Stimulated activated CD4-positive, alpha-beta T cell treated with anti-CD3 and anti-CD28 coated beads, Interleukin-1b, Interleukin-23, amount 100 ng/mL, for 4 hours (primary cell): ENCODE data around the gene CHST11.
A peak's percentile ranks its signal among the peaks of the same experiment; 100 is the strongest.

Experiments
- DNase-seq, 2 donors: peaks; one replicate each; pipeline ENCODE4 v3.0.0-alpha.2; 2020; ENCODE audit warnings: low read depth in 2 of 2

CHST11 gene

GRCh38 chr12:104456417-104456949, at the start of gene CHST11:
Gene CHST11 (plus strand): TSS chr12:104456948.
- DNase-seq: peak; percentile 64 to 68

- DNase-seq: no peak
These were observed 49.3 kb upstream of the CHST11 start for GRCh38 chr12:104407438-104407837.

GRCh38 chr12:104407922-104408321, 48.8 kb upstream of the CHST11 start:
- no peak for DNase-seq

DNA sequence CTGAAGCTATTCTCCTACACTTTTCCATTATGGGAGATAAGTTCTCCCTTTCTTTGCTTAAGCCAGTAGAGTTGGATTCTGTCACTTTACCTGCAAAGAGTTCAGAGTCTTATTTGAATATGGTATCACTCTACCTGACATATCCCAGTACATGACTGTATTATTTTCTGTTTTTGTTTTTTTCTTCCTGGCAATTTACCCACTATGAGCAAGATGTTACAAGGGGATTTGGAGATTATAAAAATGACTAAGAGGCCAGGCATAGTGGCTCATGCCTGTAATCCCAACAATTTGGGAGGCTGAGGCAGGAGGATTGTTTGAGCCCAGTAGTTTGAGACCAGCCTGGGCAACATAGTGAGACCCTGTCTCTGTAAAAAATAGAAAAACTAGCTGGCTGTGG, 46.4 kb upstream of the CHST11 start:
- no peak for DNase-seq

- no peak for DNase-seq
These were observed 46.0 kb upstream of the CHST11 start for GRCh38 chr12:104410786-104411185.

- DNase-seq: no peak
These were observed 44.7 kb upstream of the CHST11 start for GRCh38 chr12:104411826-104412641.

DNA sequence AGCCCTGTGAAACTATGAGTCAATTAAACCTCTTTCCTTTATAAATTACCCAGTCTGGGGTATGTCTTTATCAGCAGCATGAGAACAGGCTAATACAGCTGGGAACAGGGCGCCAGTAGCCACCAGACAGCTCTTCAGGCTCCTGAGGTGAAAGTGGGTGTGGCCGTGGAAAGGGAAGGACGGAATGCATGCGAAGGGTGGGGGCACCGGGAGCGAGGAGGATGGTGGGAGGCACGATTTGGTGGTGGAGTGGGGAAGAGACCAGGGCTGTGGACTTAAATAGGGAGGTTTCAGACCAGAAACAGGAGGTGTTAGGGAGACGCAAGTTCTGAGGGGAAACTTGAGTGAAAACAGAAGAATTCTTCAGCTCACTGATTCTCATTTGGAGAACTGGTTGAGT, 44.1 kb upstream of the CHST11 start:
- DNase-seq: no peak

DNA sequence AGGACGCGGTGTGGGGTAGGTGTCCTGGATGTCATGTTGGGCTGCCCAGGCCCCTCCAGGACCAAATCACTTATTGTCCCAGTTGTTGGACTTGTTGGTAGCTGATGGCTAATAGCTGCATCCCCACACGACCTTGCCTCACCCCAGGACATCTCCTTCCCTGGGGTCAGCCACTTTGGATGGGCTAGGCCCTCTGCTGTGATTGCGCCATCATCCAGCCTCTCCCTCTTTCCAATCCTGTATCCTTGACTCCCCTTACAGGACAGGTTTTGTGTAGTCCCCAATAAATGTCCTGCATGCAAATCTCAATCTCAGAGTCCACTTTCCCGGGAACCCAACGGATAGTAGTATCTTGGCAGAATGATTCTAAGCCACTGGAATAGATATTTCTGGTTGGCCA, 43.4 kb upstream of the CHST11 start:
- DNase-seq: no peak

GRCh38 chr12:104414581-104415341, 42.0 kb upstream of the CHST11 start:
- no peak for DNase-seq

DNA sequence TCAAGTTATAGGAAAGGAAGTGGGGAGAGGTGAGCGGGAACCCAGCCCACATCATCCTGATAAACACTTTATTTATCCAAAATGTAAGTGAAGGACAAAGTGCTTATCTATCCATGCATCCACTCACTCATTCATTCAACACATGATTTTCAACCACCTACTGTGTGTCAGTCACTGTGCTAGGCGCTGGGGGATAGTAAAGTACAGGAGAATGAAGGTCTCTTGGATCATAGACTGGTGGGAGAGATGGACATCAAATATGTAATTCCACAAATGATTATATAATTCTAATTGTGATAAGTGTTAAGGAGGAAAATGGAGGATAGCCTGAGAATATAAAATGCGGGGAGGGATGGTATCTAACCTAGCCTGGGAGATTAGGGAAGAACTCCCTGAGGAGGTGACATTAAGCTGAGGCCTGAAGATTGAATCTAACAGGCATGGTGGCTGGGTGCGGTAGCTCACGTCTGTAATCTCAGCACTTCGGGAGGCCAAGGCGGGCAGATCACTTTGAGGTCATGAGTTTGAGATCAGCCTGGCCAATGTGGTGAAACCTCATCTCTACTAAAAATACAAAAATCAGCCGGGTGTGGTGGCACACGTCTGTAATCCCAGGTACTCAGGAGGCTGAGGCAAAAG, 41.3 kb upstream of the CHST11 start:
- DNase-seq: no peak

DNA sequence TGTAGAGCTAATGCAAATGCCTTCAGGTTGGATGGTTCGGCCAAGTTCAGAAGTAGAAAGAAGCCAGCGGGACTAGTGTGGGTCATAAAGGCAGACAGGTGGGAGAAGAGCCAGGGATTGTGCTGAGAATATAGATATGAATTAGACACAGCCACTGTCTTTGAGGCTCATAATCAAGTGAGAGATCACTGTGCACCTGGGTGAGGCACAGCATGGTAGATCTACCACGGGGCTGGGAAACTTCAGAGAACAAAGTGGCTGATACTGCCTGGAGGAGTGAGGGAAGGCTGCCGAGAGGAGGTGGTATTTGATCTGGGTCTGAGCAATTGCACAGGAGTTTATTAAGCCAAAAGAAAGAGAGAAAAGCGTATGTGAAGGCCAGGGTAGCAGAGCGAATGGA, 40.6 kb upstream of the CHST11 start:
- DNase-seq: no peak

- no peak for DNase-seq
These were observed 40.2 kb upstream of the CHST11 start for GRCh38 chr12:104416585-104416984.

- no peak for DNase-seq
These were observed 37.0 kb upstream of the CHST11 start for GRCh38 chr12:104419717-104420116.

GRCh38 chr12:104420868-104421267, 35.9 kb upstream of the CHST11 start:
- DNase-seq: no peak

DNA sequence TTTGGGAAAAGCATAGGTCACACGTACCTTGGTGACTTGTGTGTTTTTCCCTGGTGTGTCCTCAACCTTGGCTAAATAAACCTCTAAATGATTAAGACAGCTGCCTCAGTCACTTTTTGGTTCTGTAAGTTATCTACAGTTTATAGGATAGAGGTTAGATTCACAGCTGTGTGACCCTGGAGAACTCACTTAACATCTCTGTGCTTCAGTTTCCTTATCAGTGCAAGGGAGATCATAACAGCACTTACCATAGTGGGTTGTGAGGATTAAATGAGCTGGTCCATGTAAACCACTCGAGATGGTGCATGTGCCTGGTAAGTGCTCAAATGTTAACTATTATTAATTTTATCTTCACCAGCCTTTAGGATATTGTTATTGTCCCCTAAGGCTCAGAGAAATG, 35.4 kb upstream of the CHST11 start:
- DNase-seq: no peak

- DNase-seq: no peak
These were observed 34.3 kb upstream of the CHST11 start for GRCh38 chr12:104422441-104422840.

DNA sequence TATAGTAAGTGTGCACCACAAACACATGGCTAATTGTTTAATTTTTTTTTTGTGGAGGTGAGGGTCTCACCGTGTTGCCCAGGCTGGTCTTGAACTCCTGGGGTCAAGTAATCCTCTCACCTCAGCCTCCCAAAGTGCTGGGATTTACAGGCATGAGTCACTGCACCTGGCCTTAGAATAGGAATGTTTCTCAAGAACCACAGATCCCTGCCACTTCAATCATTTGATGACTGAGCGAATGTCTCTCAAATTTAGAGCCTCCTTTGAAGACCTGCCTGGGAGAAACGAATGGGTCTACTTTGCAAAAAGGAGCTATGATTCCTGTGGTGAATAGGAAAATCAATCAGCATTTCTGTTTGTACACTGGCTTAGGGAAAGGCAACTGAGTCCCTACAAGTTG, 33.5 kb upstream of the CHST11 start:
- no peak for DNase-seq

DNA sequence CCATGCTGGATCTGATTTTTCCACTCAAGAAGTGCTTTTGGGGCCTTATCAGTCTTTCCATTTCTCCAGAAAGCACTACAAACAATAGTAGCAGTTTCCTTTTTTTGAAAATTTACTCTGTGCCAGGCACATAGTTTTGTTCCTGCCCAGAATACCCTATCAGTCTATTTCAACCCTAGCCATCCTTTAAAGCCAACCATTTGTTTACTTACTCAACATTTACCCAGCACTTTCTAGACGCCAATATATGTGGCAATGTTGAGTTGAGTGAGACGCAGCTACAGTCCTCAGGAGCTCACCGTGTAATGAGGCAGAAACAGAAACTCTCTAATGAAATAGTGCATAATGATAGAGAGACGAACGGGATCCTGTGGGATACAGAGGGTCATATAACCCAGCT, 32.9 kb upstream of the CHST11 start:
- DNase-seq: no peak

- DNase-seq: no peak
These were observed 31.8 kb upstream of the CHST11 start for GRCh38 chr12:104424955-104425354.

DNA sequence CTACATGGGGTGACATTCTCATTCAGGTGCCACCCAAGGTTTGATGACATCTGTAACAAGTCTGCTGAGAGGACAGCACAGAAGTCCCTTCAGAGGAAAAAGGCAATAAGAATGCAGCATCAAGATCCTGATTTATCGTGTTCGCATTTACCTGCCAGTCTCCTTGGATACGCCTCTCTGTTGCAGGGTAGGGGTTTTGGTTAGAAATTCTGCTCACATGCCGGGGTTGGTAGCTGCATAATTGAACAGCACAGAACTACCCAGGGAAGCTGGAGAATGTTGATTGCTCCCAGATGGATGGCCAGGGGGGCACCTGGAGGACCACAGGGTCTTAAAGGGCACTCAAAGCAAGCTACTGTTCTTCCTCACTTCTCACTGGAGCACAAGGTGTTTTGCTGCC, 31.1 kb upstream of the CHST11 start:
- DNase-seq: no peak

DNA sequence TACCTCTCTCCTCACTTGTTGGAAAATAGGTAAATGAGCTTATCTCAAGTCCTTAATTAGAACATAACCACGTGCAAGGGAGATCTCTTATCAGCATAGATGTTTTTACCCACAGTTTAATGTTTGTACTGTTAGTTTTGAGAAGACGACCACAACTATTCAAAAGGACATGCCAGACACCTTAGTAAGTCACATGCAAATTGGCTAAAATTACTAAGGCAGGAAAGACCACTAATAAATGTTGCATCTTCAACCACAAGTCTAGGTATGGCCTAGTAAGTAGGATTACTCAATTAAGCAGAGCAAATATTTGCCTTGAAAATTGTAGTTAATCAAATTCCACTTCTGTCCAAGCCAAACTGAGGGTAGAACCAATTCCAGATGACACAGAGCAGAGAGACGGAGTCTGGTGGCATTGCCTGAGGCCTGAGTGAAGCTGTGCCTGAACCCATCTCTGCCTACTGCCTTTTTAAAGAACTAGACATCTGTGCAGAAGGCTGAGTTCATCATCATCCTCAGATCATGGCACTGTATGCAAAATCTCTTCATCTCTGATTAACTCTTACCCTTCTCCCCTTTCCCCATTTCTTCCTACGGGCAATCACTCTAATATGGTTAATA, 29.7 kb upstream of the CHST11 start:
- no peak for DNase-seq

DNA sequence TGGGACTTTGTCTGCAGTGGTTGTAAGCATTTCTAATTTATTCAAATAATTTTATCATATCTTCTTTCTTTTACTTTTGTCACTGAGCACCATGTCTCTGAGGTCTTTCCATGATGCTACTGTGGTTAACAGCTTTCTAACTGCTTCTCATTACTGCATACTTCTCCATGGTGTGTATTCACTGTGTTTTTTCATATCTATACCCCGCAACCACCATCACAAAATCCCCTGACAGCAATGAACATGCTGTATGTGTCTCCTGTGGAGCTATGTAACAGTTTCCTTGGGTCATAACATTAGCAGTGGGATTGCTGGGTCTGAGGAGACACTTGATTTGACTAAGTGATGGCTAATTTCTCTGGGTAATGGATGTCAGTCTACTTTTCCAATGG, 29.2 kb upstream of the CHST11 start:
- no peak for DNase-seq
